ENCODE results near the gene RNF130. TPM values are rescaled to one million over a fixed set of nuclear protein-coding genes. Genes with fewer than 3 reads are reported as not detected.

RNF130 gene
- total and polyA plus RNA-seq, 2 of the 13 experiments (the other 11 are each of a cell fraction or from before 2014, with no cell fraction given): 28.2 to 28.3 TPM

DNA sequence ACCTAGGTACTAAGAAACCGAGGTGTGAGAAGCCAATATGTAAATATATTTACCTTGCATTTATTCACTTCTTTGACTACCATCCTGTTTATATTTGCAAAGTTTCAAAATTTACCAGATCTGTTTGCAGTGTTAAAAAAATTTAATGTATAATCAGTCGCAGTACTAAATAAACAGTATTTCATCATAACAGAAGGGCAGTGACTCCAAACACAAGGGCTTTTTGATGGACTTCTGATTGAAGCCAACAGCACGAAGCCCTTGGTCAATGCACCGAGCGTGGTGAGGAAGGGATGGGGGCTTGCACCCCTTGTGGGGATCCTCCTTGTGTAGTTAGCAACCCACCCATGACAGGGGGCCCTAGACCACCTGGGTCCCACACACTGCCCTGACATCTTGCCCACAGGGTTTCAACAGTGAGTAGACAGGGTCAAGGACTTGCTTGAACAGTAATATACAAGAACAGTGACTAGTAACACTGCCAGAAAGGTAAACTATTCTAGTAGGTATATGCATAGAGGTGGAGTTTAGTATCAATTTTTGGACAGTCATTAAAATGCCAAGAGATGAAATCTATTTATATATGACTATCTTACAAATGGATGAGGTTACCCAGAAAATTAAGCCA lies 111.2 kb downstream of the RNF130 start (continued):
- TF ChIP-seq, protein P1, sequence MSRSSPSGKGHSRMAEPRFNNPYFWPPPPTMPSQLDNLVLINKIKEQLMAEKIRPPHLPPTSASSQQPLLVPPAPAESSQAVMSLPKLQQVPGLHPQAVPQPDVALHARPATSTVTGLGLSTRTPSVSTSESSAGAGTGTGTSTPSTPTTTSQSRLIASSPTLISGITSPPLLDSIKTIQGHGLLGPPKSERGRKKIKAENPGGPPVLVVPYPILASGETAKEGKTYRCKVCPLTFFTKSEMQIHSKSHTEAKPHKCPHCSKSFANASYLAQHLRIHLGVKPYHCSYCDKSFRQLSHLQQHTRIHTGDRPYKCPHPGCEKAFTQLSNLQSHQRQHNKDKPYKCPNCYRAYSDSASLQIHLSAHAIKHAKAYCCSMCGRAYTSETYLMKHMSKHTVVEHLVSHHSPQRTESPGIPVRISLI (CRISPR knock-in tag; IDR thresholded peaks at IDR 0.05; ENCODE audit: borderline replicate concordance): peak; percentile 52; the same call in 1 of the 2 replicates
- no peak for TF ChIP-seq RFXAP (CRISPR knock-in tag; IDR thresholded peaks at IDR 0.05; ENCODE audit: borderline replicate concordance)
- TF ChIP-seq MEIS1 (CRISPR knock-in tag; IDR thresholded peaks at IDR 0.05; ENCODE audit: borderline replicate concordance): no peak
- peak; percentile 38; the same call in 1 of the 2 replicates for TF ChIP-seq RARA (CRISPR knock-in tag; IDR thresholded peaks at IDR 0.05)
- TF ChIP-seq KLF16 (CRISPR knock-in tag; IDR thresholded peaks at IDR 0.05): peak in 1 of 2 experiments; percentile 52; a peak in 1 of 4 replicates
- TF ChIP-seq ZNF598 (CRISPR knock-in tag; IDR thresholded peaks at IDR 0.05; ENCODE audit: borderline replicate concordance): no peak
- TF ChIP-seq NR2F6 (IDR thresholded peaks at IDR 0.05): peak; percentile 44; the same call in 1 of the 2 replicates
- 0 out of 2 replicates have a peak, but pooled peaks have one; percentile 27 for TF ChIP-seq NR2F6 (CRISPR knock-in tag; IDR thresholded peaks at IDR 0.05)
- no peak for TF ChIP-seq RBFOX2 (IDR thresholded peaks at IDR 0.05; ENCODE audit: low read depth, low read length)
- TF ChIP-seq ZBTB7B (CRISPR knock-in tag; IDR thresholded peaks at IDR 0.05): peak; percentile 59; the same call in 1 of the 2 replicates
- no peak for TF ChIP-seq ZNF619 (CRISPR knock-in tag; IDR thresholded peaks at IDR 0.05)
- no peak for TF ChIP-seq TEAD2 (CRISPR knock-in tag; IDR thresholded peaks at IDR 0.05)
- no peak for TF ChIP-seq ELF1 (CRISPR knock-in tag; IDR thresholded peaks at IDR 0.05)
- TF ChIP-seq, protein P2, sequence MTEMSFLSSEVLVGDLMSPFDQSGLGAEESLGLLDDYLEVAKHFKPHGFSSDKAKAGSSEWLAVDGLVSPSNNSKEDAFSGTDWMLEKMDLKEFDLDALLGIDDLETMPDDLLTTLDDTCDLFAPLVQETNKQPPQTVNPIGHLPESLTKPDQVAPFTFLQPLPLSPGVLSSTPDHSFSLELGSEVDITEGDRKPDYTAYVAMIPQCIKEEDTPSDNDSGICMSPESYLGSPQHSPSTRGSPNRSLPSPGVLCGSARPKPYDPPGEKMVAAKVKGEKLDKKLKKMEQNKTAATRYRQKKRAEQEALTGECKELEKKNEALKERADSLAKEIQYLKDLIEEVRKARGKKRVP (CRISPR knock-in tag; IDR thresholded peaks at IDR 0.05): peak in 1 of 2 experiments; percentile 64; a peak in 1 of 4 replicates
- TF ChIP-seq PLRG1 (conservative IDR thresholded peaks at IDR 0.05): no peak
- no peak for TF ChIP-seq ZNF773 (CRISPR knock-in tag; IDR thresholded peaks at IDR 0.05; ENCODE audit: borderline replicate concordance)
- TF ChIP-seq SOX6 (IDR thresholded peaks at IDR 0.05): no peak
- peak; percentile 65; the same call in 1 of the 2 replicates for TF ChIP-seq SOX6 (CRISPR knock-in tag; IDR thresholded peaks at IDR 0.05)
- no peak for TF ChIP-seq ZNF577 (CRISPR knock-in tag; IDR thresholded peaks at IDR 0.05; ENCODE audit: borderline replicate concordance, low read depth)
- TF ChIP-seq, protein P3, sequence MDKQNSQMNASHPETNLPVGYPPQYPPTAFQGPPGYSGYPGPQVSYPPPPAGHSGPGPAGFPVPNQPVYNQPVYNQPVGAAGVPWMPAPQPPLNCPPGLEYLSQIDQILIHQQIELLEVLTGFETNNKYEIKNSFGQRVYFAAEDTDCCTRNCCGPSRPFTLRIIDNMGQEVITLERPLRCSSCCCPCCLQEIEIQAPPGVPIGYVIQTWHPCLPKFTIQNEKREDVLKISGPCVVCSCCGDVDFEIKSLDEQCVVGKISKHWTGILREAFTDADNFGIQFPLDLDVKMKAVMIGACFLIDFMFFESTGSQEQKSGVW (CRISPR knock-in tag; IDR thresholded peaks at IDR 0.05; ENCODE audit: borderline replicate concordance): no peak
- TF ChIP-seq NCOA2 (CRISPR knock-in tag; IDR thresholded peaks at IDR 0.05): 0 out of 2 replicates have a peak, but pooled peaks have one; percentile 35
- TF ChIP-seq ZNF746 (CRISPR knock-in tag; IDR thresholded peaks at IDR 0.05): no peak
- no peak for TF ChIP-seq POLR2A (IDR thresholded peaks at IDR 0.05; ENCODE audit: insufficient read depth in 1 of 2, low read depth in 2 of 2, low read length in 2 of 2)
- no peak for TF ChIP-seq CHD4 (IDR thresholded peaks at IDR 0.05; ENCODE audit: borderline replicate concordance, low read length)
- TF ChIP-seq, protein P4, sequence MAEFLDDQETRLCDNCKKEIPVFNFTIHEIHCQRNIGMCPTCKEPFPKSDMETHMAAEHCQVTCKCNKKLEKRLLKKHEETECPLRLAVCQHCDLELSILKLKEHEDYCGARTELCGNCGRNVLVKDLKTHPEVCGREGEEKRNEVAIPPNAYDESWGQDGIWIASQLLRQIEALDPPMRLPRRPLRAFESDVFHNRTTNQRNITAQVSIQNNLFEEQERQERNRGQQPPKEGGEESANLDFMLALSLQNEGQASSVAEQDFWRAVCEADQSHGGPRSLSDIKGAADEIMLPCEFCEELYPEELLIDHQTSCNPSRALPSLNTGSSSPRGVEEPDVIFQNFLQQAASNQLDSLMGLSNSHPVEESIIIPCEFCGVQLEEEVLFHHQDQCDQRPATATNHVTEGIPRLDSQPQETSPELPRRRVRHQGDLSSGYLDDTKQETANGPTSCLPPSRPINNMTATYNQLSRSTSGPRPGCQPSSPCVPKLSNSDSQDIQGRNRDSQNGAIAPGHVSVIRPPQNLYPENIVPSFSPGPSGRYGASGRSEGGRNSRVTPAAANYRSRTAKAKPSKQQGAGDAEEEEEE (CRISPR knock-in tag; IDR thresholded peaks at IDR 0.05; ENCODE audit: borderline replicate concordance): no peak
- no peak for TF ChIP-seq HDAC1 (CRISPR knock-in tag; IDR thresholded peaks at IDR 0.05)
- TF ChIP-seq ZFP36L1 (CRISPR knock-in tag; IDR thresholded peaks at IDR 0.05): no peak
- no peak for TF ChIP-seq KDM2A (CRISPR knock-in tag; IDR thresholded peaks at IDR 0.05; ENCODE audit: borderline replicate concordance, low read depth)
